Loucy (cell line): ENCODE results near the gene UNC13D.

Experiments used
- H2AFZ ChIP-seq: fragments of 200-600 bp; sonication (generic); 2 replicates; pipeline ENCODE4 v1.6.0; 2016; ENCODE audit warnings: antibody characterized with exemption, mild to moderate bottlenecking, low read length, moderate library complexity
- H3F3A ChIP-seq: fragments of 200-600 bp; 2 replicates; pipeline ENCODE4 v1.6.0; 2016; ENCODE audit warnings: antibody characterized with exemption, low read depth, mild to moderate bottlenecking
- H3K27me3 ChIP-seq: fragments of 200-600 bp; sonication (generic); 2 replicates; pipeline ENCODE4 v1.6.1; 2014; ENCODE audit warnings: low read length, mild to moderate bottlenecking; ENCODE audit not compliant: insufficient read depth, poor library complexity, severe bottlenecking
- H3K36me3 ChIP-seq: fragments of 200-600 bp; sonication (generic); 2 replicates; pipeline ENCODE4 v1.6.1; 2016; ENCODE audit warnings: low read length; ENCODE audit not compliant: insufficient read depth
- H3K4me1 ChIP-seq: fragments of 200-600 bp; sonication (generic); 2 replicates; pipeline ENCODE4 v1.5.1; 2014; ENCODE audit warnings: low read length, mild to moderate bottlenecking; ENCODE audit not compliant: insufficient read depth, poor library complexity, severe bottlenecking
- H3K4me2 ChIP-seq: fragments of 200-600 bp; sonication (generic); 2 replicates; pipeline ENCODE4 v1.6.0; 2014; ENCODE audit warnings: antibody characterized with exemption, low read length, low read depth, mild to moderate bottlenecking; ENCODE audit not compliant: poor library complexity, severe bottlenecking
- H3K4me3 ChIP-seq: fragments of 200-600 bp; sonication (generic); 2 replicates; pipeline ENCODE4 v1.5.1; 2014; ENCODE audit warnings: low read length, mild to moderate bottlenecking, mixed read lengths; ENCODE audit not compliant: poor library complexity, severe bottlenecking
- H3K79me2 ChIP-seq: fragments of 200-600 bp; sonication (generic); 2 replicates; pipeline ENCODE4 v1.6.1; 2014; ENCODE audit warnings: low read length; ENCODE audit not compliant: insufficient read depth
- H3K9ac ChIP-seq: fragments of 200-600 bp; sonication (generic); 2 replicates; pipeline ENCODE4 v1.6.0; 2014; ENCODE audit warnings: mild to moderate bottlenecking, low read depth, low read length, moderate library complexity; ENCODE audit not compliant: poor library complexity, severe bottlenecking
- H3K9me2 ChIP-seq: fragments of 200-600 bp; sonication (generic); replicated peaks from 2 replicates; pipeline ENCODE4 v1.6.1; 2016; ENCODE audit warnings: low read depth, low read length, mixed read lengths
- H3K9me3 ChIP-seq: fragments of 200-600 bp; sonication (generic); 2 replicates; pipeline ENCODE4 v1.6.1; 2014; ENCODE audit warnings: mild to moderate bottlenecking, antibody characterized with exemption, low read length, low read depth; ENCODE audit not compliant: insufficient read depth
- H4K20me1 ChIP-seq: fragments of 200-600 bp; sonication (generic); 2 replicates; pipeline ENCODE4 v1.6.0; 2014; ENCODE audit warnings: antibody characterized with exemption, low read length, mild to moderate bottlenecking; ENCODE audit not compliant: insufficient read depth, poor library complexity, severe bottlenecking
- EZH2phosphoT487 ChIP-seq: fragments of 200-600 bp; IDR thresholded peaks from 2 replicates; pipeline ENCODE4 v1.6.1; 2018; ENCODE audit warnings: antibody characterized with exemption, mild to moderate bottlenecking, moderate library complexity, borderline replicate concordance
- TF ChIP-seq, protein P1 (sequence below): fragments of 200-600 bp; sonication (generic); conservative IDR thresholded peaks from 2 replicates; pipeline ENCODE4 v1.5.1; 2014; ENCODE audit warnings: mild to moderate bottlenecking, antibody characterized with exemption, low read length

Gene UNC13D

DNA sequence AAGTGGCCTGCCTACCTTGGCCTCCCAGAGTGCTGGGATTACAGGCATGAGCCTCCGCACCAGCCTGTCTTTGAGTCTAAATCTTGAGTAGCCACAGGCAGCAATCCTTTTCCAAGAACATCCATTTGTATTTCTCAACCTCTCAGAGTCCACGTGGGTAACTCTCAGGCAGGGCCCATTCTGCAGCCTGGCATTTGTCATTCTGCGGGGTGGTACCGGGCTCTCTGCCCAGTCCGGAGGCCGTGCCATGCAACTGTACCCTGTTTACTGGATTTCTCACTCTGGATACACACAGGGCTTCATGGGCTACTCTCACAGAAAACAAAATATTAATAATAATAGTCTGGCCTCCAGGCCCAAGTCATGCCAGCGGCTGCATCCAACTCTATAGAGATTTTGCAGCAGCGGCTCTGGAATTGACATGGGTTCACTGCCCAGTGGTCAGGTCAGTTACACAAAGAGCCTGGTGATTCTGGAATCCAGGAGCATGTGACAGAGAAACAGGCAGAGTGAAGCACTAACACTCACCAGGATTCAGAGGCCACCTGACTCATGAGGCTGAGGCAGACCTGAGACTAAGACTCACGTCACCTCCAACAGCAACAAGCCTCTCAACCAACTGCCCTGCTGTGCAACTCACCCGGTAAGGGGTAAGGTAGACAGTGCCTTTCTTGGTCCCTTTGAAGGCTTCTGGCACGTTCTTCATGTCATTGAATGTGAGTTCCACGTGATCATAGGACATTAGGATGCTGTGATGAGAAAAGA, 6.9 kb upstream of the UNC13D start:
- TF ChIP-seq, protein P1, sequence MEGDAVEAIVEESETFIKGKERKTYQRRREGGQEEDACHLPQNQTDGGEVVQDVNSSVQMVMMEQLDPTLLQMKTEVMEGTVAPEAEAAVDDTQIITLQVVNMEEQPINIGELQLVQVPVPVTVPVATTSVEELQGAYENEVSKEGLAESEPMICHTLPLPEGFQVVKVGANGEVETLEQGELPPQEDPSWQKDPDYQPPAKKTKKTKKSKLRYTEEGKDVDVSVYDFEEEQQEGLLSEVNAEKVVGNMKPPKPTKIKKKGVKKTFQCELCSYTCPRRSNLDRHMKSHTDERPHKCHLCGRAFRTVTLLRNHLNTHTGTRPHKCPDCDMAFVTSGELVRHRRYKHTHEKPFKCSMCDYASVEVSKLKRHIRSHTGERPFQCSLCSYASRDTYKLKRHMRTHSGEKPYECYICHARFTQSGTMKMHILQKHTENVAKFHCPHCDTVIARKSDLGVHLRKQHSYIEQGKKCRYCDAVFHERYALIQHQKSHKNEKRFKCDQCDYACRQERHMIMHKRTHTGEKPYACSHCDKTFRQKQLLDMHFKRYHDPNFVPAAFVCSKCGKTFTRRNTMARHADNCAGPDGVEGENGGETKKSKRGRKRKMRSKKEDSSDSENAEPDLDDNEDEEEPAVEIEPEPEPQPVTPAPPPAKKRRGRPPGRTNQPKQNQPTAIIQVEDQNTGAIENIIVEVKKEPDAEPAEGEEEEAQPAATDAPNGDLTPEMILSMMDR, result no peak
- TF ChIP-seq EZH2phosphoT487, result no peak
- Histone ChIP-seq H3K79me2 (peaks cover 18% of the 10 kb centered on the region), H3K9ac (no peak overlapping the region), H3K27me3 (no peaks in the 10 kb centered on the region), H3K9me3 (no peaks in the 10 kb centered on the region), H3K4me1 (peaks cover 23% of the 10 kb centered on the region), H3F3A (no peaks in the 10 kb centered on the region), H4K20me1 (peaks cover 7% of the 10 kb centered on the region), H3K9me2 (no peaks in the 10 kb centered on the region), H3K4me2 (no peak overlapping the region), H2AFZ (no peak overlapping the region), H3K4me3 (no peak overlapping the region), H3K36me3 (peaks cover 4% of the 10 kb centered on the region; the same call in 1 of the 2 replicates)

GRCh38 chr17:75849724-75850123, 5.5 kb upstream of the UNC13D start:
- Histone ChIP-seq H3K27me3 (no peaks in the 10 kb centered on the region), H3K9me2 (no peaks in the 10 kb centered on the region), H3K4me1 (peaks cover 34% of the 10 kb centered on the region), H3K4me3 (no peak overlapping the region), H3K36me3 (peaks cover 4% of the 10 kb centered on the region; the same call in 1 of the 2 replicates), H3K9me3 (no peaks in the 10 kb centered on the region), H3F3A (no peaks in the 10 kb centered on the region), H3K4me2 (no peak overlapping the region), H3K79me2 (peaks cover 20% of the 10 kb centered on the region), H4K20me1 (peaks cover 6% of the 10 kb centered on the region), H3K9ac (no peak overlapping the region), H2AFZ (no peak overlapping the region)
- no peak for TF ChIP-seq EZH2phosphoT487
- TF ChIP-seq, protein P1, result no peak

GRCh38 chr17:75849279-75849646, 5.1 kb upstream of the UNC13D start:
- Histone ChIP-seq H3K79me2 (peaks cover 17% of the 10 kb centered on the region), H3K4me3 (no peak overlapping the region), H3K27me3 (no peaks in the 10 kb centered on the region), H3K9me2 (no peaks in the 10 kb centered on the region), H3K4me1 (peaks cover 29% of the 10 kb centered on the region), H3K9ac (no peak overlapping the region), H4K20me1 (peaks cover 2% of the 10 kb centered on the region), H3K36me3 (peaks cover 4% of the 10 kb centered on the region; the same call in 1 of the 2 replicates), H3K4me2 (no peak overlapping the region), H3K9me3 (no peaks in the 10 kb centered on the region), H3F3A (no peaks in the 10 kb centered on the region), H2AFZ (no peak overlapping the region)
- no peak for TF ChIP-seq EZH2phosphoT487
- TF ChIP-seq, protein P1, result no peak
